ENCODE measurements around the gene ARIH1. TPM values are rescaled to one million over a fixed set of nuclear protein-coding genes. Genes with fewer than 3 reads are reported as not detected.
A peak's percentile ranks its signal among the peaks of the same experiment; 100 is the strongest.

Gene ARIH1
- total and polyA plus RNA-seq, 8 donors: 136 to 225 (median 191) TPM

DNA sequence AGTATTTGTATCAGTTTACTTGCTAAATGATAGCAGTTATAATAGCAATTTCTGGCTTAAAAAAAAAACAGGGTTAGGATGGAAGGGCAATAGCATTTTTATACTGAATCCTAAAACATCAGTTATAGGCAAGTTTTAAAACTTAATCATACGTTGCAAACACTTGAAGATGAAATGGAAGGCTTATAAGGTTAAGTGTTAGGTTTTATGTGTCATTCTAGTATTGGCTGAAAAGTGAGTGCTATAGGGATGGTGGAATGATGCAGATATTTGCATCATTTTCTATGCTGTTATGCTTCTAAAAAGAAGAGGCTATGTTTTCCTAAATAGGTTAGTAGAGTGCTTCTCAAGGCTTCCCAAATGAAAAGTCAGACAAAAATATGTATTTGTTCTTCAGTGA lies 23.3 kb downstream of the ARIH1 start:
- Histone ChIP-seq H3K4me1 (peaks cover 4 to 38% of the 10 kb centered on the region in 2 donors), H3K27ac (no peak overlapping the region), H3K36me3 (no peaks in the 10 kb centered on the region), H3K4me3 (no peak overlapping the region), H3K9me3 (no peaks in the 10 kb centered on the region), H3K27me3 (no peaks in the 10 kb centered on the region)
- intact Hi-C loops (cut with DNase I): no loop called here
- DNase-seq (no peak), ATAC-seq (no peak)
- TF ChIP-seq CTCF (IDR thresholded peaks at IDR 0.05): no peak

GRCh38 chr15:72502220-72502809 lies 28.2 kb downstream of the ARIH1 start:
- TF ChIP-seq CTCF (IDR thresholded peaks at IDR 0.05): no peak
- Histone ChIP-seq H3K36me3 (no peaks in the 10 kb centered on the region), H3K4me3 (no peak overlapping the region), H3K27me3 (no peaks in the 10 kb centered on the region), H3K27ac (no peak overlapping the region), H3K9me3 (no peaks in the 10 kb centered on the region), H3K4me1 (peaks cover 10 to 18% of the 10 kb centered on the region in 2 donors)
- DNase-seq (no peak), ATAC-seq (peak; percentile 30)
- intact Hi-C loops (cut with DNase I): no loop called here

DNA sequence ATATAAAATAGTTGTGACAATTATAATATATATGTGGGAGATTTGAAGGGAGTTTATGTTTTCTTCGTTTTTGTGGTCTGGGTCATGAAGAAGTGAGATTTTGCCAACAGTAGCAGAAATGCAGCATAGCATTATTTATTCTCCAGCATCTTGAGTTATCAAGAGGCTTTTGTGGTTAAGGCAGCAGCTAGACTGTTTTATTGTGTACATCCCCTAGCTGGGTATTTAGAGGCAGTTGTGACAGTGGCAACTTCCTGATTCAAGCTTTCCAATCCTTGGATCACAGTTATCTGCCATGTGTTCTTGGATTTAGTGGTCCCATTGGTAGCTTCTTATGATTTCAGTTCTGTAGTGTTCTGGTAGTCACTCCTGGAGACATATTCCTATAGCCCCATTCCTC lies 29.0 kb downstream of the ARIH1 start:
- Histone ChIP-seq H3K4me1 (peaks cover 10 to 18% of the 10 kb centered on the region in 2 donors), H3K9me3 (no peaks in the 10 kb centered on the region), H3K27me3 (no peaks in the 10 kb centered on the region), H3K36me3 (no peaks in the 10 kb centered on the region), H3K4me3 (no peak overlapping the region), H3K27ac (no peak overlapping the region)
- peak; percentile 83 for ATAC-seq
- no peak for TF ChIP-seq CTCF (IDR thresholded peaks at IDR 0.05)
- no peak for DNase-seq
- intact Hi-C loops (cut with DNase I): no loop called here

DNA sequence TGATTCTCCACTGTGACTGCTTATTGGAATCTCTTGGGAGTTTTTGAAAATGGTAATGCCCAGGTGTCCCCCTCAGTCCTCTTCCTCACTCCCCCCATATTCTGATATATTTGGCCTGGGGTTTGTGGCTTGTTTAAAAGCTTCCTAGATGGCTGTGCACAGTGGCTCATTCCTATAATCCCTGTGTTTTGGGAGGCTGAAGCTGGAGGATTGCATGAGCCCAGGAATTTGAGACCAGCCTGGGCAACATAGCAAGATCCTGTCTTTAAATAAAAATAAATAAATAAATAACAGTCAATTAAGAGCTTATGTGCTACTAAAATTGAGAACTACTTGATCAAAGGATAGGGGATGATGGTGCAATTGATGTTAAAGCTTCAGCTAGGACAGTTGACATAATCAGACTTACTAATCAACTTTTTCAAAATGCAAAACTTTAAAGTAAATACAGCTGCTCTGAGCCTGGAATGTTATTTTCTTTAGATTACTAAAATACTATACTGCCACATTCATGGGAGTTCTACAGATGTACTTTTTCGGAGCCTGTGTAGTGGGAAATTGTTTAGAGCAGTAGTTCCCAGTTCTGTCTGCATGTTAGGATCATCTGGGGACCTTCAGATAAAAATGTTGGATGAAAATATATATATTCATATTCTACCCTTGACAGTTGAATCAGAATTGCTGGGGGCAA lies 33.4 kb downstream of the ARIH1 start:
- ATAC-seq: no peak
- no peak for TF ChIP-seq CTCF (IDR thresholded peaks at IDR 0.05)

GRCh38 chr15:72509484-72509883 lies 35.4 kb downstream of the ARIH1 start:
- H3K27me3 ChIP-seq: no peaks in the 10 kb centered on the region
- intact Hi-C loops (cut with DNase I): no loop called here
- H3K4me3 ChIP-seq: no peak overlapping the region
- DNase-seq (no peak), ATAC-seq (no peak)
- H3K4me1 ChIP-seq: peaks cover 0 to 7% of the 10 kb centered on the region in 2 donors
- no peaks in the 10 kb centered on the region for H3K36me3 ChIP-seq
- no peaks in the 10 kb centered on the region for H3K9me3 ChIP-seq
- no peak for TF ChIP-seq CTCF (IDR thresholded peaks at IDR 0.05)
- H3K27ac ChIP-seq: no peak overlapping the region

More for the DNA sequence above, 33.4 kb downstream of the ARIH1 start:
- H3K27ac ChIP-seq: no peak overlapping the region
- no peak for DNase-seq
- no peaks in the 10 kb centered on the region for H3K9me3 ChIP-seq
- no peaks in the 10 kb centered on the region for H3K36me3 ChIP-seq
- no peaks in the 10 kb centered on the region for H3K27me3 ChIP-seq
- intact Hi-C loops (cut with DNase I): no loop called here
- H3K4me1 ChIP-seq: peaks cover 5 to 16% of the 10 kb centered on the region in 2 donors
- no peak overlapping the region for H3K4me3 ChIP-seq

Data from left lung (tissue), 10 donors.